H9 (cell line): ENCODE measurements around the gene MAML1. TPM values are rescaled to one million over a fixed set of nuclear protein-coding genes. Genes with fewer than 3 reads are reported as not detected.

Experiments used
- DNase-seq: peaks from one replicate; pipeline ENCODE4 v3.0.0-alpha.2; 2017
- H2AFZ ChIP-seq: one replicate; pipeline ENCODE4 v1.6.1; 2013; ENCODE audit warnings: mild to moderate bottlenecking, low read length, control low read depth, moderate library complexity
- H2AK5ac ChIP-seq: 2 replicates; pipeline ENCODE4 v1.6.1; 2013; ENCODE audit warnings: low read length, control low read depth, mixed read lengths; ENCODE audit not compliant: insufficient read length
- H2BK120ac ChIP-seq: one replicate; pipeline ENCODE4 v1.6.1; 2013; ENCODE audit warnings: low read depth, mild to moderate bottlenecking, low read length, control low read depth, inconsistent platforms; ENCODE audit not compliant: poor library complexity, severe bottlenecking
- H2BK12ac ChIP-seq: 2 replicates; pipeline ENCODE4 v1.6.1; 2013; ENCODE audit warnings: low read length, control low read depth, mixed read lengths, low read depth; ENCODE audit not compliant: insufficient read length
- H2BK15ac ChIP-seq: 2 replicates; pipeline ENCODE4 v1.6.1; 2013; ENCODE audit warnings: low read depth, low read length, control low read depth
- H2BK20ac ChIP-seq: one replicate; pipeline ENCODE4 v1.6.1; 2013; ENCODE audit warnings: low read depth, mild to moderate bottlenecking, low read length, control low read depth, inconsistent platforms; ENCODE audit not compliant: poor library complexity, severe bottlenecking
- H2BK5ac ChIP-seq: 2 replicates; pipeline ENCODE4 v1.6.1; 2013; ENCODE audit warnings: low read length, control low read depth, mixed read lengths; ENCODE audit not compliant: insufficient read length
- H3K14ac ChIP-seq: 2 replicates; pipeline ENCODE4 v1.6.1; 2013; ENCODE audit warnings: low read length, control low read depth; ENCODE audit not compliant: insufficient read depth
- H3K18ac ChIP-seq: 2 replicates; pipeline ENCODE4 v1.6.1; 2013; ENCODE audit warnings: low read depth, mild to moderate bottlenecking, mixed read lengths, low read length, control low read depth; ENCODE audit not compliant: insufficient read length
- H3K23ac ChIP-seq: 2 replicates; pipeline ENCODE4 v1.6.1; 2013; ENCODE audit warnings: low read length, control low read depth, mixed read lengths, low read depth; ENCODE audit not compliant: insufficient read length
- H3K23me2 ChIP-seq: 2 replicates; pipeline ENCODE4 v1.6.1; 2013; ENCODE audit warnings: low read depth, mild to moderate bottlenecking, mixed read lengths, low read length, control low read depth; ENCODE audit not compliant: insufficient read length, poor library complexity, severe bottlenecking
- H3K27ac ChIP-seq: 2 replicates; pipeline ENCODE4 v1.5.1; 2013; ENCODE audit warnings: low read length, control low read depth, mixed read lengths, low read depth; ENCODE audit not compliant: insufficient read length
- H3K27me3 ChIP-seq: 2 replicates; pipeline ENCODE4 v1.6.1; 2013; ENCODE audit warnings: low read length, control low read depth, inconsistent platforms; ENCODE audit not compliant: insufficient read depth
- H3K4ac ChIP-seq: 2 replicates; pipeline ENCODE4 v1.6.1; 2013; ENCODE audit warnings: low read depth, mild to moderate bottlenecking, control low read depth, inconsistent platforms, low read length, moderate library complexity
- H3K4me1 ChIP-seq: 2 replicates; pipeline ENCODE4 v1.6.1; 2013; ENCODE audit warnings: low read length, control low read depth, inconsistent platforms; ENCODE audit not compliant: insufficient read depth
- H3K4me2 ChIP-seq: 2 replicates; pipeline ENCODE4 v1.6.1; 2013; ENCODE audit warnings: low read length, control low read depth, mixed read lengths; ENCODE audit not compliant: insufficient read length, insufficient read depth
- H3K56ac ChIP-seq: 2 replicates; pipeline ENCODE4 v1.6.1; 2013; ENCODE audit warnings: low read depth, mild to moderate bottlenecking, mixed read lengths, low read length, control low read depth; ENCODE audit not compliant: insufficient read length
- H3K79me1 ChIP-seq: 2 replicates; pipeline ENCODE4 v1.6.1; 2013; ENCODE audit warnings: low read depth, mild to moderate bottlenecking, moderate library complexity, low read length, control low read depth, inconsistent platforms; ENCODE audit not compliant: insufficient read depth, poor library complexity, severe bottlenecking
- H3K79me2 ChIP-seq: 2 replicates; pipeline ENCODE4 v1.6.1; 2013; ENCODE audit warnings: low read length, control low read depth, inconsistent platforms; ENCODE audit not compliant: insufficient read depth
- H3K9ac ChIP-seq: 2 replicates; pipeline ENCODE4 v1.6.1; 2013; ENCODE audit warnings: low read length, control low read depth, mixed read lengths; ENCODE audit not compliant: insufficient read length; ENCODE audit errors: extremely low read depth
- H3K9me3 ChIP-seq: one replicate; pipeline ENCODE4 v1.6.1; 2013; ENCODE audit warnings: low read depth, low read length, inconsistent platforms; ENCODE audit not compliant: control insufficient read depth
- H3T11ph ChIP-seq: one replicate; pipeline ENCODE4 v1.6.1; 2013; ENCODE audit warnings: mild to moderate bottlenecking, low read length, control low read depth, inconsistent platforms
- H4K20me1 ChIP-seq: one replicate; pipeline ENCODE4 v1.6.1; 2013; ENCODE audit not compliant: control insufficient read depth, insufficient read length, insufficient read depth
- H4K5ac ChIP-seq: 2 replicates; pipeline ENCODE4 v1.6.1; 2013; ENCODE audit warnings: low read depth, mild to moderate bottlenecking, mixed read lengths, low read length, control low read depth; ENCODE audit not compliant: insufficient read length
- H4K8ac ChIP-seq: replicated peaks from 2 replicates; pipeline ENCODE4 v1.6.1; 2013; ENCODE audit warnings: low read length, control low read depth, mixed read lengths, low read depth; ENCODE audit not compliant: insufficient read length
- H4K91ac ChIP-seq: 2 replicates; pipeline ENCODE4 v1.6.1; 2013; ENCODE audit warnings: low read depth, mild to moderate bottlenecking, moderate library complexity, mixed read lengths, low read length, control low read depth; ENCODE audit not compliant: insufficient read length
- H3K27ac Mint-ChIP-seq, 3 experiments: 2 replicates in 2 of 3; 3 replicates in 1 of 3; pipeline ENCODE4 v1.8.0; 2020 to 2021; ENCODE audit warnings: mixed read lengths in 3 of 3, mild to moderate bottlenecking in 1 of 3, moderate library complexity in 1 of 3
- H3K27me3 Mint-ChIP-seq: 2 replicates; pipeline ENCODE4 v1.8.0; 2021; ENCODE audit warnings: low read depth, mild to moderate bottlenecking, moderate library complexity, mixed read lengths
- H3K36me3 Mint-ChIP-seq, 3 experiments: 2 replicates in 2 of 3; 3 replicates in 1 of 3; pipeline ENCODE4 v1.8.0; 2020 to 2021; ENCODE audit warnings: low read depth in 3 of 3, mixed read lengths in 3 of 3; ENCODE audit not compliant: insufficient read depth in 1 of 3
- H3K4me1 Mint-ChIP-seq, 2 experiments: 2 replicates each; pipeline ENCODE4 v1.8.0; 2020; ENCODE audit warnings: mixed read lengths in 2 of 2
- H3K4me3 Mint-ChIP-seq, 2 experiments: 2 replicates in 1 of 2; 3 replicates in 1 of 2; pipeline ENCODE4 v1.8.0; 2020 to 2021; ENCODE audit warnings: mild to moderate bottlenecking in 2 of 2, mixed read lengths in 2 of 2, moderate library complexity in 1 of 2
- H3K9me3 Mint-ChIP-seq, 2 experiments: 2 replicates in 1 of 2; 3 replicates in 1 of 2; pipeline ENCODE4 v1.8.0; 2020; ENCODE audit warnings: mild to moderate bottlenecking in 2 of 2, mixed read lengths in 2 of 2, moderate library complexity in 1 of 2
- WGBS: extraction: QIAGEN DNeasy Blood & Tissue Kit; methylation state at CpG from one replicate; pipeline ENCODE4 v1.1.7; 2013; ENCODE audit warnings: missing lambda C conversion rate, low lambda C conversion rate, mixed read lengths; ENCODE audit not compliant: insufficient read length; ENCODE audit errors: extremely low coverage; 5-methylcytosine and 5-hydroxymethylcytosine counted together
- total RNA-seq: library from RNA; stranded (reverse); gene quantifications from 2 replicates; pipeline ENCODE4 v1.2.1, GENCODE V29; 2021
- TF ChIP-seq, protein P1 (sequence below): fragments of 200-600 bp; sonication (generic); conservative IDR thresholded peaks from 3 replicates; pipeline ENCODE4 v1.8.0; 2021; ENCODE audit warnings: antibody characterized with exemption, mild to moderate bottlenecking

The MAML1 gene
- total RNA-seq, 1 experiment from 2014 or later, result 50.8 TPM

DNA sequence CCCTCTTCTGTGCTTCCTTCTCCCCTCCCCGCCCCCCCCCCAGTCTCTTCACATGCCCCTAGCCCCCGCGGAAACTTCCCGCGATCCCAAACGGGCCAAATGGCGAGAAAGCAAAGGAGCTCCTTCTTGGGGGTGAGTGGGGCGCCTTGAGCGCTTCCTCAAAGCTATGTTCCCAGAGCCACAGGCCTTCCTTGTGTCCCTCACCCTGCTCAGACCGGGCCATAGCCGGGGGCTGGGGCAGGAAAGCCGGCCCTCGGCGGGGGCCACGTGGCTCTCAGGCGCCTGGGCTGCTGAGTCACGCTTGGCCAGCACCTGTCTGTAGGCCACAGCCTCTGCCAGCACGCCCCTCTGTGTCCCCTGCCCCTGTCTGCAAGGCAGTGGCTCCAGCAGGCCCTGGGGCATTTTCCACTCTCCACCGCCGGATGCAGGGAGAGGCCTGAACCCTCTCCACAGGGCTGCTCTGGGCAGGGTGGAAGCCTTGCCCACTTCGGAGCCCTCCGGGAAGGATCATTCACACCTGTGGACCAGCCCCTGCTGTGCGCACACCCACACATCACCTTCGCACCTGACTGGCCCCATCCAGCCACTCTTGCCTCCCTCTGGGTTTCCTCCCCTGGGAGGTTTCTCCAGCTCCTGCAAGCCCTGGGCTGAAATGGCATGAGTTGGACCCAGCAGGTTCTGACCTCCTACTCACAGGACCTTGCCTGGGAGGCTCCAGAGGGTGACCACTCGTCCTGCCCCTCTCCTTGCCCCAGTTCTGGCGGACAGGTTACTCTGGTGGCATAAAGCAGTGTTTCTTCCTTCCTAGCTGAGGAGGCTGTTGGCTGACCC, 86.9 kb downstream of the MAML1 start:
- H3K56ac ChIP-seq, result no peak overlapping the region
- Mint-ChIP-seq H3K27ac (peak overlapping the region in 2 of 3 experiments; percentile 18 to 89; a peak in 3 of 7 replicates), H3K9me3 (no peaks in the 10 kb centered on the region; a peak in 2 of 5 replicates), H3K4me3 (peak overlapping the region in 1 of 2 experiments; percentile 80; a peak in 3 of 5 replicates), H3K36me3 (peaks cover 10 to 26% (median 22%) of the 10 kb centered on the region in 3 experiments), H3K4me1 (peaks cover 30 to 35% of the 10 kb centered on the region in 2 experiments), H3K27me3 (peaks cover 13% of the 10 kb centered on the region)
- H4K91ac ChIP-seq, result no peak overlapping the region
- no peaks in the 10 kb centered on the region for H3K9me3 ChIP-seq
- peak overlapping the region; percentile 64 for H3K18ac ChIP-seq
- no peak overlapping the region for H4K8ac ChIP-seq
- H3K23me2 ChIP-seq, result peaks cover 16% of the 10 kb centered on the region
- no peak overlapping the region for H4K5ac ChIP-seq
- H2BK120ac ChIP-seq, result no peak overlapping the region
- H3K79me1 ChIP-seq, result peaks cover 10% of the 10 kb centered on the region
- no peaks in the 10 kb centered on the region for H3K27me3 ChIP-seq
- no peak overlapping the region for H2BK5ac ChIP-seq
- H3K4ac ChIP-seq, result no peak overlapping the region
- H3K9ac ChIP-seq, result no peak overlapping the region
- WGBS, result no CpG with 5 or more reads among the region's 26 CpGs
- no peak overlapping the region for H3K23ac ChIP-seq
- H4K20me1 ChIP-seq, result no peaks in the 10 kb centered on the region
- no peak overlapping the region for H3K27ac ChIP-seq
- peak overlapping the region; percentile 23 for H3K4me2 ChIP-seq
- no peak overlapping the region for H2BK12ac ChIP-seq
- H3K14ac ChIP-seq, result peak overlapping the region; percentile 7; the same call in 1 of the 2 replicates
- H3T11ph ChIP-seq, result no peak overlapping the region
- no peak overlapping the region for H2BK20ac ChIP-seq
- H3K4me1 ChIP-seq, result peaks cover 3% of the 10 kb centered on the region; the same call in 1 of the 2 replicates
- H2AK5ac ChIP-seq, result no peak overlapping the region
- H2AFZ ChIP-seq, result no peak overlapping the region
- TF ChIP-seq, protein P1, sequence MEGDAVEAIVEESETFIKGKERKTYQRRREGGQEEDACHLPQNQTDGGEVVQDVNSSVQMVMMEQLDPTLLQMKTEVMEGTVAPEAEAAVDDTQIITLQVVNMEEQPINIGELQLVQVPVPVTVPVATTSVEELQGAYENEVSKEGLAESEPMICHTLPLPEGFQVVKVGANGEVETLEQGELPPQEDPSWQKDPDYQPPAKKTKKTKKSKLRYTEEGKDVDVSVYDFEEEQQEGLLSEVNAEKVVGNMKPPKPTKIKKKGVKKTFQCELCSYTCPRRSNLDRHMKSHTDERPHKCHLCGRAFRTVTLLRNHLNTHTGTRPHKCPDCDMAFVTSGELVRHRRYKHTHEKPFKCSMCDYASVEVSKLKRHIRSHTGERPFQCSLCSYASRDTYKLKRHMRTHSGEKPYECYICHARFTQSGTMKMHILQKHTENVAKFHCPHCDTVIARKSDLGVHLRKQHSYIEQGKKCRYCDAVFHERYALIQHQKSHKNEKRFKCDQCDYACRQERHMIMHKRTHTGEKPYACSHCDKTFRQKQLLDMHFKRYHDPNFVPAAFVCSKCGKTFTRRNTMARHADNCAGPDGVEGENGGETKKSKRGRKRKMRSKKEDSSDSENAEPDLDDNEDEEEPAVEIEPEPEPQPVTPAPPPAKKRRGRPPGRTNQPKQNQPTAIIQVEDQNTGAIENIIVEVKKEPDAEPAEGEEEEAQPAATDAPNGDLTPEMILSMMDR, result no peak
- H2BK15ac ChIP-seq, result no peak overlapping the region
- H3K79me2 ChIP-seq, result peaks cover 9% of the 10 kb centered on the region; the same call in 1 of the 2 replicates
- DNase-seq, result peak; percentile 90
